GM12878 (cell line): Measurements from ENCODE around the gene CHST15. TPM values are rescaled to one million over a fixed set of nuclear protein-coding genes. Genes with fewer than 3 reads are reported as not detected.
A peak's percentile ranks its signal among the peaks of the same experiment; 100 is the strongest.

Experiments used
- ATAC-seq: fragments of 200-7000 bp; cut with Tn5 transposase; 3 replicates; pipeline ENCODE4 v1.9.1; 2020; ENCODE audit warnings: mild to moderate bottlenecking, moderate library complexity
- BruUV-seq: library from RNA; stranded (reverse); fragments of 400-500 nt; replicated peaks from 2 replicates; lab custom pipeline; 2021; lab: Mats Ljungman, UMichigan
- CTCF ChIA-PET: fragments of 300-600 bp; sonication (Branson Sonifier 250); formaldehyde crosslinking; extraction: SDS; loops from one replicate; lab custom pipeline; 2021; ENCODE audit warnings: inconsistent platforms; lab: Yijun Ruan, JAX
- POLR2A ChIA-PET: fragments of 350-600 bp; formaldehyde crosslinking; extraction: SDS; loops from one replicate; lab custom pipeline; 2021; ENCODE audit warnings: inconsistent platforms; lab: Charles Lee
- RAD21 ChIA-PET: fragments of 300-600 bp; sonication (Branson Sonifier 250); formaldehyde crosslinking; loops from one replicate; lab custom pipeline; 2023; ENCODE audit warnings: antibody characterized with exemption; ENCODE audit not compliant: unreplicated experiment; lab: Charles Lee
- SMC1A ChIA-PET: fragments of 300-600 bp; sonication (Branson Sonifier 250); formaldehyde crosslinking; loops from one replicate; lab custom pipeline; 2023; ENCODE audit not compliant: unreplicated experiment, uncharacterized antibody; lab: Charles Lee
- DNase-seq: peaks from one replicate; pipeline ENCODE4 v3.0.0-alpha.2; 2011; ENCODE audit warnings: low read depth, low spot score
- FAIRE-seq: peaks from 3 replicates; lab custom pipeline; 2011; peaks lifted over from hg19 to GRCh38; lab: Jason Lieb, UNC
- H2AFZ ChIP-seq: 2 replicates; pipeline ENCODE4 v1.6.0; 2011; ENCODE audit warnings: low read depth, low read length, control low read depth; ENCODE audit not compliant: control insufficient read depth
- H3K27ac ChIP-seq: 2 replicates; pipeline ENCODE4 v1.5.1; 2011; ENCODE audit warnings: control low read depth; ENCODE audit not compliant: control insufficient read depth, insufficient read depth
- H3K27me3 ChIP-seq, 2 experiments: replicated peaks in 1 of 2; 2 replicates each; pipeline versions ENCODE4 v1.6.0 to v1.6.1; 2011; ENCODE audit warnings: low read length in 1 of 2; ENCODE audit not compliant: control insufficient read depth in 2 of 2, insufficient read depth in 2 of 2
- H3K36me3 ChIP-seq, 2 experiments: 2 replicates each; pipeline ENCODE4 v1.5.1; 2011; ENCODE audit warnings: low read length in 1 of 2; ENCODE audit not compliant: control insufficient read depth in 2 of 2, insufficient read depth in 2 of 2
- H3K4me1 ChIP-seq: 2 replicates; pipeline ENCODE4 v1.6.1; 2011; ENCODE audit warnings: mild to moderate bottlenecking, low read length, moderate library complexity, mixed read lengths; ENCODE audit not compliant: control insufficient read depth, insufficient read depth
- H3K4me2 ChIP-seq: 2 replicates; pipeline ENCODE4 v1.6.0; 2011; ENCODE audit warnings: control low read depth; ENCODE audit not compliant: control insufficient read depth, insufficient read depth
- H3K4me3 ChIP-seq: fragments of 200-600 bp; sonication (generic); 2 replicates; pipeline ENCODE4 v1.5.1; 2016
- H3K79me2 ChIP-seq: 2 replicates; pipeline ENCODE4 v1.6.0; 2011; ENCODE audit warnings: low read length; ENCODE audit not compliant: control insufficient read depth, insufficient read depth
- H3K9ac ChIP-seq: 2 replicates; pipeline ENCODE4 v1.8.0; 2011; ENCODE audit warnings: low read length, control low read depth, mixed read lengths; ENCODE audit not compliant: control insufficient read depth, insufficient read depth
- H3K9me3 ChIP-seq: replicated peaks from 3 replicates; pipeline ENCODE4 v1.5.1; 2011; ENCODE audit warnings: mild to moderate bottlenecking, low read length; ENCODE audit not compliant: control insufficient read depth, insufficient read depth
- H4K20me1 ChIP-seq: 2 replicates; pipeline ENCODE4 v1.6.0; 2011; ENCODE audit not compliant: control insufficient read depth, insufficient read depth
- NFIC ChIP-seq: IDR thresholded peaks from 2 replicates; pipeline ENCODE4 v1.6.1; 2012; ENCODE audit warnings: low read depth, mild to moderate bottlenecking, inconsistent platforms, low read length, moderate library complexity
- POLR2AphosphoS5 ChIP-seq: IDR thresholded peaks from 2 replicates; pipeline ENCODE4 v1.6.1; 2011; ENCODE audit warnings: mild to moderate bottlenecking, low read length, inconsistent platforms
- POU2F2 ChIP-seq: IDR thresholded peaks from 3 replicates; pipeline ENCODE4 v1.6.1; 2011; ENCODE audit warnings: low read depth, mild to moderate bottlenecking, low read length, borderline replicate concordance
- RCOR1 ChIP-seq: conservative IDR thresholded peaks from 2 replicates; pipeline ENCODE4 v1.6.1; 2012; ENCODE audit warnings: low read depth, low read length, improper control_type of control experiment
- SMARCA5 ChIP-seq: fragments of 450-650 bp; IDR thresholded peaks from 2 replicates; pipeline ENCODE4 v1.6.1; 2017; ENCODE audit warnings: mild to moderate bottlenecking
- STAT3 ChIP-seq: IDR thresholded peaks from 2 replicates; pipeline ENCODE4 v1.6.1; 2011; ENCODE audit warnings: low read depth, low read length, improper control_type of control experiment
- TBL1XR1 ChIP-seq: IDR thresholded peaks from 2 replicates; pipeline ENCODE4 v1.6.1; 2012; ENCODE audit warnings: low read depth, low read length, improper control_type of control experiment
- ZNF384 ChIP-seq: IDR thresholded peaks from 2 replicates; pipeline ENCODE4 v1.6.1; 2012; ENCODE audit warnings: low read depth, mild to moderate bottlenecking, low read length, improper control_type of control experiment, borderline replicate concordance
- WGBS: methylation state at CpG from one replicate; pipeline ENCODE4 v1.1.6; 2016; ENCODE audit warnings: low lambda C conversion rate; ENCODE audit not compliant: insufficient replicate concordance, insufficient coverage; ENCODE audit errors: missing lambda C conversion rate; 5-methylcytosine and 5-hydroxymethylcytosine counted together
- in situ Hi-C: fragments of 300-500 bp; cut with MboI; formaldehyde crosslinking; loops from 9 replicates; pipeline ENCODE4 v1.14.3; 2018; ENCODE audit warnings: mixed read lengths
- intact Hi-C: fragments of 100-400 bp; cut with micrococcal nuclease; formaldehyde crosslinking; loops from one replicate; pipeline ENCODE4 v1.14.2; 2022; ENCODE audit not compliant: unreplicated experiment
- polyA plus RNA-seq, 11 experiments: library from polyadenylated mRNA; depleted of rRNA in 4 of 11; unstranded in 6 of 11; stranded (reverse) in 5 of 11; fragments of >200 nt; fragmentation: Nextera tagmentation in 4 of 11; fragmentation: Illumina TruSeq in 1 of 11; extraction: Ambion mirVana in 4 of 11; extraction: Trizol in 1 of 11; gene quantifications; 1 replicate in 1 of 11; 2 replicates in 10 of 11; pipeline versions ENCODE4 v1.2.1 to v1.2.3, GENCODE V29; 2011 to 2016; ENCODE audit warnings: inconsistent platforms in 2 of 11, missing spikeins in 2 of 11, low read depth in 1 of 11
- total RNA-seq, 4 experiments: library from RNA; depleted of rRNA in 3 of 4; stranded (reverse); fragments of >200 nt in 3 of 4; fragmentation: Illumina TruSeq in 1 of 4; extraction: Trizol in 1 of 4; gene quantifications; 2 replicates each; pipeline versions ENCODE4 v1.2.1 to v1.2.3, GENCODE V29; 2013 to 2021
- TF ChIP-seq, protein P1 (sequence below), 3 experiments: IDR thresholded peaks in 2 of 3; conservative IDR thresholded peaks in 1 of 3; 2 replicates each; pipeline ENCODE4 v1.5.1; 2011; ENCODE audit warnings: low read depth in 3 of 3, low read length in 3 of 3, mild to moderate bottlenecking in 3 of 3, control low read depth in 2 of 3, moderate library complexity in 2 of 3, inconsistent platforms in 1 of 3, mixed read lengths in 1 of 3; ENCODE audit not compliant: control insufficient read depth in 2 of 3, insufficient read depth in 1 of 3; ENCODE audit errors: extremely low read depth in 1 of 3
- TF ChIP-seq, protein P2 (sequence below): fragments of 450-650 bp; IDR thresholded peaks from 2 replicates; pipeline ENCODE4 v1.6.1; 2018; ENCODE audit warnings: mild to moderate bottlenecking, low read depth, moderate library complexity; ENCODE audit not compliant: partially characterized antibody
- TF ChIP-seq, protein P3 (sequence below): fragments of 450-650 bp; formaldehyde crosslinking; IDR thresholded peaks from 2 replicates; pipeline ENCODE4 v1.5.0; 2022; ENCODE audit warnings: mild to moderate bottlenecking, missing genetic modification characterization

CHST15 gene
- total and polyA plus RNA-seq, 10 of the 15 experiments (the other 5 are each of a cell fraction or from before 2014, with no cell fraction given): 0.02 to 0.53 (median 0.05) TPM; not detected in 1

DNA sequence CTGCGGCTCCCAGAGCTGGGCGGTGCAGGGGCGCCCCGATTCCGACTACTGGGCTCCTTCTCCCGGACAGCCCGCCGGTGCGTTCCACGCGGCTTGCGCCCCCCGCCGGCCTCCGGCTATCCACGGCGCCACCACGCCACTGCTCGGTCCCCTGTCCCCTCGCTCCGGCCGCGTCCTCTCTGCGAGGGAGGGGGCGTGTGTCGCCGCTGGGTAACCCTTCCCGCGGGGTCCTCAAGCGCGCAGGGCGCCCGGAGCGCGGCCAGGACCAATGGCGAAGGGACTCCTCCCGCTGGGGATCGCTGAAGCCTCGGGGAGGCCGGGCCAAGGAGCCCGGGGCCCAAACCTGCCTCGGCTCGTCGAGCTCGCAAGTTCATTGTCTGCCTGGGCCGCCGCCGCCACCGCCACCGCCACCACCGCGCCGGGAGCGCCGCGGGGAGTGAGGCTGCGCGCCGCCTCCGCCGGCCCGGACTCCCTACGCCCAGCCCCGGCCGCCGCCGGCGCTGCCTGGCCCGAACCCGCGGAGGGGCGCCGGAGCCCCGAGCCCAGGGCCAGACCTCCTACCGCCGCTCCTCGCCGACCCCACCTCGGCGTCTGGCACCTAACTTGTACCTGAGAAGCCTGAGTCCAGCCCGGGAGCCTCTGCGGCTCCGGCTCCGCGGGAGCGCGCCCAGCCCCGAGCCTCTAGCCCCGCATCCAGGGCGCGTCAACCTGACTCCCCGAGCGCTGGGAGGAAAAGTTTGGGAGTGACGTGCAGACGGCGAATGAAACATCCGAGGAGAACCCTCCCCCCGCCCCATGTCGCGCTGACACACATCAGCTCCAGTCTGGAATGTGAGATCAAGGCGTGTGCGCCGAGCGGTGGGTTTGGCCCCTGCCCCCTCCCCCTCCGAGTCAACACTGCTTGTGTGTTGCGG, at the start of gene CHST15 (continued):
- TF ChIP-seq, protein P1, sequence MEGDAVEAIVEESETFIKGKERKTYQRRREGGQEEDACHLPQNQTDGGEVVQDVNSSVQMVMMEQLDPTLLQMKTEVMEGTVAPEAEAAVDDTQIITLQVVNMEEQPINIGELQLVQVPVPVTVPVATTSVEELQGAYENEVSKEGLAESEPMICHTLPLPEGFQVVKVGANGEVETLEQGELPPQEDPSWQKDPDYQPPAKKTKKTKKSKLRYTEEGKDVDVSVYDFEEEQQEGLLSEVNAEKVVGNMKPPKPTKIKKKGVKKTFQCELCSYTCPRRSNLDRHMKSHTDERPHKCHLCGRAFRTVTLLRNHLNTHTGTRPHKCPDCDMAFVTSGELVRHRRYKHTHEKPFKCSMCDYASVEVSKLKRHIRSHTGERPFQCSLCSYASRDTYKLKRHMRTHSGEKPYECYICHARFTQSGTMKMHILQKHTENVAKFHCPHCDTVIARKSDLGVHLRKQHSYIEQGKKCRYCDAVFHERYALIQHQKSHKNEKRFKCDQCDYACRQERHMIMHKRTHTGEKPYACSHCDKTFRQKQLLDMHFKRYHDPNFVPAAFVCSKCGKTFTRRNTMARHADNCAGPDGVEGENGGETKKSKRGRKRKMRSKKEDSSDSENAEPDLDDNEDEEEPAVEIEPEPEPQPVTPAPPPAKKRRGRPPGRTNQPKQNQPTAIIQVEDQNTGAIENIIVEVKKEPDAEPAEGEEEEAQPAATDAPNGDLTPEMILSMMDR (IDR thresholded peaks at IDR 0.05 in 2 of 3, conservative IDR thresholded peaks at IDR 0.05 in 1 of 3; ENCODE audit: control insufficient read depth in 2 of 3, extremely low read depth in 1 of 3, insufficient read depth in 1 of 3, low read depth in 3 of 3, low read length in 3 of 3): peak in 1 of 3 experiments; percentile 12; a peak in 1 of 6 replicates
- no peak for TF ChIP-seq RCOR1
- TF ChIP-seq ZNF384: no peak
- TF ChIP-seq TBL1XR1: no peak

DNA sequence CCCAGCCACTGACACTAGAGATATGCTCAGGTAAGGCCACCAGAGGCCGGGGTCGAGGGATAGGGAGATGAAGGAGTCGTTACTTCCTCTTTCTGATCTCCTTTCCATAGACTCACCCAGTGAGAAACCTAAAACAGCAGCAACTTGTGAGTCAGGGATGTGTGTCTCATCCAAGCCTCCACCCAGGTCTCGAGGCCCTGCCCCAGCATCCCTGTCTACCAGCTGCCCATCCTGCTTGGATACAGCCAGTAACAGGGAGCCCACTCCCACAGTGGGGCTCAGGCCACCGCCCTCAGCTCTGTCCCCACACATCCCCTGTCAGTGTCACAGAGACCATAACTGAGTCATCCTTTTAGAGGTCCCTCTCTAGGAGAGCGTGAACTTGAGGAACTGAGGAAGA, 49.6 kb upstream of the CHST15 start:
- BruUV-seq: no TSS peak
- TF ChIP-seq, protein P2, sequence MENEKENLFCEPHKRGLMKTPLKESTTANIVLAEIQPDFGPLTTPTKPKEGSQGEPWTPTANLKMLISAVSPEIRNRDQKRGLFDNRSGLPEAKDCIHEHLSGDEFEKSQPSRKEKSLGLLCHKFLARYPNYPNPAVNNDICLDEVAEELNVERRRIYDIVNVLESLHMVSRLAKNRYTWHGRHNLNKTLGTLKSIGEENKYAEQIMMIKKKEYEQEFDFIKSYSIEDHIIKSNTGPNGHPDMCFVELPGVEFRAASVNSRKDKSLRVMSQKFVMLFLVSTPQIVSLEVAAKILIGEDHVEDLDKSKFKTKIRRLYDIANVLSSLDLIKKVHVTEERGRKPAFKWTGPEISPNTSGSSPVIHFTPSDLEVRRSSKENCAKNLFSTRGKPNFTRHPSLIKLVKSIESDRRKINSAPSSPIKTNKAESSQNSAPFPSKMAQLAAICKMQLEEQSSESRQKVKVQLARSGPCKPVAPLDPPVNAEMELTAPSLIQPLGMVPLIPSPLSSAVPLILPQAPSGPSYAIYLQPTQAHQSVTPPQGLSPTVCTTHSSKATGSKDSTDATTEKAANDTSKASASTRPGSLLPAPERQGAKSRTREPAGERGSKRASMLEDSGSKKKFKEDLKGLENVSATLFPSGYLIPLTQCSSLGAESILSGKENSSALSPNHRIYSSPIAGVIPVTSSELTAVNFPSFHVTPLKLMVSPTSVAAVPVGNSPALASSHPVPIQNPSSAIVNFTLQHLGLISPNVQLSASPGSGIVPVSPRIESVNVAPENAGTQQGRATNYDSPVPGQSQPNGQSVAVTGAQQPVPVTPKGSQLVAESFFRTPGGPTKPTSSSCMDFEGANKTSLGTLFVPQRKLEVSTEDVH: no peak
- TF ChIP-seq SMARCA5 (no peak), POU2F2 (no peak), STAT3 (no peak), NFIC (no peak), POLR2AphosphoS5 (no peak)
- TF ChIP-seq, protein P3, sequence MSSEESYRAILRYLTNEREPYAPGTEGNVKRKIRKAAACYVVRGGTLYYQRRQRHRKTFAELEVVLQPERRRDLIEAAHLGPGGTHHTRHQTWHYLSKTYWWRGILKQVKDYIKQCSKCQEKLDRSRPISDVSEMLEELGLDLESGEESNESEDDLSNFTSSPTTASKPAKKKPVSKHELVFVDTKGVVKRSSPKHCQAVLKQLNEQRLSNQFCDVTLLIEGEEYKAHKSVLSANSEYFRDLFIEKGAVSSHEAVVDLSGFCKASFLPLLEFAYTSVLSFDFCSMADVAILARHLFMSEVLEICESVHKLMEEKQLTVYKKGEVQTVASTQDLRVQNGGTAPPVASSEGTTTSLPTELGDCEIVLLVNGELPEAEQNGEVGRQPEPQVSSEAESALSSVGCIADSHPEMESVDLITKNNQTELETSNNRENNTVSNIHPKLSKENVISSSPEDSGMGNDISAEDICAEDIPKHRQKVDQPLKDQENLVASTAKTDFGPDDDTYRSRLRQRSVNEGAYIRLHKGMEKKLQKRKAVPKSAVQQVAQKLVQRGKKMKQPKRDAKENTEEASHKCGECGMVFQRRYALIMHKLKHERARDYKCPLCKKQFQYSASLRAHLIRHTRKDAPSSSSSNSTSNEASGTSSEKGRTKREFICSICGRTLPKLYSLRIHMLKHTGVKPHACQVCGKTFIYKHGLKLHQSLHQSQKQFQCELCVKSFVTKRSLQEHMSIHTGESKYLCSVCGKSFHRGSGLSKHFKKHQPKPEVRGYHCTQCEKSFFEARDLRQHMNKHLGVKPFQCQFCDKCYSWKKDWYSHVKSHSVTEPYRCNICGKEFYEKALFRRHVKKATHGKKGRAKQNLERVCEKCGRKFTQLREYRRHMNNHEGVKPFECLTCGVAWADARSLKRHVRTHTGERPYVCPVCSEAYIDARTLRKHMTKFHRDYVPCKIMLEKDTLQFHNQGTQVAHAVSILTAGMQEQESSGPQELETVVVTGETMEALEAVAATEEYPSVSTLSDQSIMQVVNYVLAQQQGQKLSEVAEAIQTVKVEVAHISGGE: no peak

More for the DNA sequence above, 49.6 kb upstream of the CHST15 start:
- Histone ChIP-seq H3K4me1 (peaks cover 8% of the 10 kb centered on the region), H3K27ac (no peak overlapping the region), H3K36me3 (no peaks in the 10 kb centered on the region), H3K9ac (no peak overlapping the region), H2AFZ (no peak overlapping the region), H3K79me2 (no peaks in the 10 kb centered on the region), H3K9me3 (no peaks in the 10 kb centered on the region; the same call in 2 of the 3 replicates), H3K27me3 (no peaks in the 10 kb centered on the region; a peak in 2 of 4 replicates), H3K4me3 (no peak overlapping the region), H4K20me1 (no peaks in the 10 kb centered on the region), H3K4me2 (no peak overlapping the region)
- ChIA-PET POLR2A (no interaction called here), SMC1A (no interaction called here), CTCF (interaction anchor here (1.0 kb wide), 1 partner anchor 49 kb away, joined by 3 read pairs; no protein-coding TSS in a partner anchor), RAD21 (no interaction called here)
- DNase-seq (no peak), ATAC-seq (peak; percentile 36; the same call in 1 of the 3 replicates), FAIRE-seq (no peak)
- intact Hi-C loops (no loop called here), in situ Hi-C loops (no loop called here)
- WGBS: 20% methylated on average over 6 of the region's 6 CpGs
